GM13977 (cell line): ENCODE results near the gene TNPO2.
A peak's percentile ranks its signal among the peaks of the same experiment; 100 is the strongest.

Experiments
- DNase-seq: peaks from one replicate; pipeline ENCODE4 v3.0.0; 2012; ENCODE audit warnings: low spot score
- in situ Hi-C: fragments of 300-500 bp; cut with MboI; formaldehyde crosslinking; loops from one replicate; pipeline ENCODE4 v1.12.0; 2022; ENCODE audit warnings: low sequenced_read_pairs, low pct_unique_long_range_greater_than_20kb, mixed read lengths, inconsistent platforms; ENCODE audit not compliant: unreplicated experiment
- TF ChIP-seq, protein P1 (sequence below): IDR thresholded peaks from 2 replicates; pipeline ENCODE4 v1.5.1; 2012; ENCODE audit warnings: mild to moderate bottlenecking, control low read depth; ENCODE audit not compliant: insufficient read depth; ENCODE audit errors: extremely low read depth, missing control alignments

Gene TNPO2

DNA sequence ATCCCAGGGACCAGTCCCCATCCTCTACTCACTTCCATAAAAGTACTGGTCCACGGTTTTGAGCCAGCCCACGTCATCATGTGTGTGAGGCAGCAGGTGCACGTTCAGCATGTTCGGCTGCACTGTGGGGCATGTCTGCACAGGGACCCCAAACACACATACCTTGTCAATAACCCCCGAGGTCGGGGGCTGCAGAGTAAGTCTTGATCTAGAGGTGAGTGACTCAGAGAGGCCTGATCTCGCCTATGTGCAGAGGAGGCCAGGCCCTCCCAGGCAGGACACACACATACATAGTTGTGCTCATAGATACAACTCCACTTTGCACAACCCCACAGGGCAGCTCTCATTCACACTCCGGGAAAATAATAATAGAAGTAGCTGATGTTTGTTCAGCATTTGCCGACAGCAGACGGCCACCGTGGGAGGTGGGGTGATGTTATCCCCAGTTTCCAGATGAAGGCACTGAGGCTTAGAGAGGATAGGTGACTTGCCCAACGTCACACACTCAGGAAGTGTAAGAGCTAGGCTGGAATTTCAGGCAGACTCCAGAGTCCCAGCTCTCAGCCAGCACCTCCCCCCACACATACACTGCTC, 58.0 kb downstream of the TNPO2 start:
- peak; percentile 57 for DNase-seq
- TF ChIP-seq, protein P1, sequence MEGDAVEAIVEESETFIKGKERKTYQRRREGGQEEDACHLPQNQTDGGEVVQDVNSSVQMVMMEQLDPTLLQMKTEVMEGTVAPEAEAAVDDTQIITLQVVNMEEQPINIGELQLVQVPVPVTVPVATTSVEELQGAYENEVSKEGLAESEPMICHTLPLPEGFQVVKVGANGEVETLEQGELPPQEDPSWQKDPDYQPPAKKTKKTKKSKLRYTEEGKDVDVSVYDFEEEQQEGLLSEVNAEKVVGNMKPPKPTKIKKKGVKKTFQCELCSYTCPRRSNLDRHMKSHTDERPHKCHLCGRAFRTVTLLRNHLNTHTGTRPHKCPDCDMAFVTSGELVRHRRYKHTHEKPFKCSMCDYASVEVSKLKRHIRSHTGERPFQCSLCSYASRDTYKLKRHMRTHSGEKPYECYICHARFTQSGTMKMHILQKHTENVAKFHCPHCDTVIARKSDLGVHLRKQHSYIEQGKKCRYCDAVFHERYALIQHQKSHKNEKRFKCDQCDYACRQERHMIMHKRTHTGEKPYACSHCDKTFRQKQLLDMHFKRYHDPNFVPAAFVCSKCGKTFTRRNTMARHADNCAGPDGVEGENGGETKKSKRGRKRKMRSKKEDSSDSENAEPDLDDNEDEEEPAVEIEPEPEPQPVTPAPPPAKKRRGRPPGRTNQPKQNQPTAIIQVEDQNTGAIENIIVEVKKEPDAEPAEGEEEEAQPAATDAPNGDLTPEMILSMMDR, result no peak
- in situ Hi-C loops, result no loop called here

DNA sequence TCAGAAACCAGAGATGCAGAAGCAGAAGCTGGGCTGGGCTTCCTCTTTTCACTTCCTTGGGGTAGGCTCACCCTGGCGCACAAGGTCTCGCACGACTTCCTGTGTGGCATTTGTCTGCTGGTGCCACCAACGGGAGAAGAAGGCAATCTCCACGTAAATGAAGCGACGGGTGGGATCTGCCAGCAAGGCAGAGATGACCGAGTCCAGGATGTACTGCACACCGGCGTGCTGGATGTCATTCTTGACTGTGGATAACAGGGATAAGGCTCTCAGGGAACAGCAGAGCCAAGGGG, 58.5 kb downstream of the TNPO2 start:
- in situ Hi-C loops, result no loop called here
- DNase-seq, result peak; percentile 80
- TF ChIP-seq, protein P1, result no peak

DNA sequence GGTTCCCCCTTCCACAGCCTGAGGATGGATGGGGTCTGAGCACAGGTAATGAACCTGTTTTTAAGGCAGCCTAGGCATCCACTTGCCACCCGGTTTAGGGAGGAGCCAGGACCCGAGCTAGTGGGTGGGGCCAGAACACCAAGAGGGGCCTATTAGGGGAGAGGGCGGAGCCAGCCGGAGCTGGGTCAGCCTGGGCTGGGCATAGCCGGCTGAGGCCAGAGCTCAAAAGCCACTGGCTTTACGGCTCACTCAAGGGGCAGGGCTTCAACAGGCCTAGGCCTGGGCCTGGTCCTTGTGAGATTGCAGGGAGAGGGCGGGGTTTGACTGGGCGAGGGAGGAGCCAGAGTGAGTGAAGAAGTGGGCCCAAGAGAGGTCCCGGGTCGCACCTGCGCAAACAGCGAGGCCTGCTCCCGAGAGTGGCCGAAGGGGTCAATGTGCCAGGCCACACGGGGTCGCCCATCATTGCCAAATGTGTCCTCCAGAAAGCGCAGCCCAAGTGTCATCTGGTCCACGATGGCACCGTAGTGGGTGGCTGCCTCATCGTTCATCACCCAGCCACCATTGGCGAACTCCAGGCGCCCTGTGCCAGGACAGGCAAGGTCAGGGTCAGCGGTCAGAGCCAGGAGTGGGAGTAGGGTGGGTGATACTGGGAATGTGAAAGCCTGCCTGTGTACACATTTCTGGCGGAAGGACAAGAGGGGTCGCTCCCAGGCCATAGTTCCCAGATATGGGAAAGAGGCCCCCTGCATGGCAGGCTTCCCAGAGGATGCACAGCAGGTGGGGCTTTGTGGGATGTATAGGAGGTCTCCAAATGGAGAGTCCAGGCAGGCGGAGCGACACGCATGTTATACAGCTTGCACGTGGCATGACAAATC, 59.1 kb downstream of the TNPO2 start:
- in situ Hi-C loops, result no loop called here
- no peak for DNase-seq
- TF ChIP-seq, protein P1, result no peak

DNA sequence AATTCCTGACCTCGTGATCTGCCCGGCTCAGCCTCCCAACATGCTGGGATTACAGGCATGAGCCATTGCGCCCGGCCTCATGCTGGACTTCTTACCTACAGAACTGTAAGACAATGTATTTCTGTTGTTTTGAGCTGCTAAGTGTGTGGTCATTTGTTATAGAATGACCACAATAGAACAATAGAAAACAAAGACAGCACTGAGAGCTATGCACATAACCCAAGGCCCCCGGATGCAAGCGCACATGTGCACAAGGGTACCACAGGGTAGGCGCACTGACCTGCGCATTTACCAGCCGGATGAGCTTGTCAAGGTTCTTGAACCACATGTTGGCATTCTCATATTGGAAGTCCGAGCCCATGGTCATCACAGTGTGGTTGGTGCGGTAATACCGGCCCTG, 62.8 kb downstream of the TNPO2 start:
- in situ Hi-C loops, result no loop called here
- TF ChIP-seq, protein P1, result no peak
- no peak for DNase-seq

DNA sequence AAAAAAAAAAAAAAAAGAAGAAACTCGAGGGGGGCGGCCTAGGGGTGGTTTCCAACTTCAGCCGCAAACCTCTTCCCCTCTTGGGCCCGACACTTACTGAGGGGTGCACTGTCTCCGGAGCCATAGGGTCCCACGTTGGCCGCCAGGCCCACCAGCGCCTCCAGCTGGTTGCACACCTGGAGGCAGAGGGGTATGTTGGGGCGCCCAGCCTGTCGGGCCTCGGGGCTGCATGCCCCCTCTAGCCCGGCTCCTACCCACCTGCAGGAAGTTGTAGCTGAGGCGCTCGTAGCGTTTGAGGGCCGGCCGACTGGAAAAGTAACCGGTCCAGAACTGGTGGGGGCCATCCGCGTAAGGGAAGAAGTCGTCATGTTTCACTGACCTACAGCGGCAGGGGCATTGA, 65.8 kb downstream of the TNPO2 start:
- DNase-seq, result no peak
- TF ChIP-seq, protein P1, result no peak
- in situ Hi-C loops, result no loop called here

DNA sequence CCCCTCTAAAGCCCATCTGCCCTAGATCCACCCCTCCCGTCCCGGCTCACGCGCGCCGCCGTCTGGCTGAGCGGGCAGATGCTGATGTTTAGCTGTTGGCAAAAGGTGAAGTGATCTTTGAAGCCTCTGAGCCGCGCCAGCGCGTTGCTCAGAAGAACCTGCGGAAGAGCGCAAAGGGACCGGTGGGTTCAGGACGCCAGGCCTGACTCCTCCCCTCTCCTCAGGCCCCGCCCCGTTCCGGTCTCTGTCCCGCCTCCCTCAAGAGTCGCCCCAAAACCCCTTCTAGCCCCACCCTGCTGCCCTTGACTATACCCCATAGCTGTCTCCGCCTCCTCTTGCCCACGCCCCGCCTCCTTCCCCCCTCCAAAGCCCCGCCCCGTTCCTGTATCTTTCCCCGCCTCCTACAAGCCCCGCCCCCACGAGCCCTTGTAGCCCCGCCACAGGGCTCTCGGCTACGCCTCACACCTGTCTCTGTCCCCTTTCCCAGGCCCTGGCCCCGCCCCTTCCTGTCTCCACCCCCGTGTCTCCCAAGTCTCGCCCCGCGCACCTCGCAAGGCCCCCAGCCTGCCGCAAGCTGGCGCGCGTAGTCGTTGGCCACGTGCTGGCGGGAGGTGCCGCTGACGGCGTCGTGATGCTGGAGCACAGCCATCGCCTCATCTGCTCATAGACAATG, 66.7 kb downstream of the TNPO2 start:
- TF ChIP-seq, protein P1, result no peak
- DNase-seq, result peak; percentile 64
- in situ Hi-C loops, result no loop called here
